Hair follicle dermal papilla cell (primary cell): ENCODE results near the gene CTBP1. TPM values are rescaled to one million over a fixed set of nuclear protein-coding genes. Genes with fewer than 3 reads are reported as not detected.

Source experiments
- total RNA-seq: library from RNA; depleted of rRNA; stranded (reverse); fragments of >200 nt; gene quantifications from 2 replicates; pipeline ENCODE4 v1.2.3, GENCODE V29; 2012

CTBP1 gene
- total RNA-seq, result 316 and 395 TPM in 2 replicates

DNA sequence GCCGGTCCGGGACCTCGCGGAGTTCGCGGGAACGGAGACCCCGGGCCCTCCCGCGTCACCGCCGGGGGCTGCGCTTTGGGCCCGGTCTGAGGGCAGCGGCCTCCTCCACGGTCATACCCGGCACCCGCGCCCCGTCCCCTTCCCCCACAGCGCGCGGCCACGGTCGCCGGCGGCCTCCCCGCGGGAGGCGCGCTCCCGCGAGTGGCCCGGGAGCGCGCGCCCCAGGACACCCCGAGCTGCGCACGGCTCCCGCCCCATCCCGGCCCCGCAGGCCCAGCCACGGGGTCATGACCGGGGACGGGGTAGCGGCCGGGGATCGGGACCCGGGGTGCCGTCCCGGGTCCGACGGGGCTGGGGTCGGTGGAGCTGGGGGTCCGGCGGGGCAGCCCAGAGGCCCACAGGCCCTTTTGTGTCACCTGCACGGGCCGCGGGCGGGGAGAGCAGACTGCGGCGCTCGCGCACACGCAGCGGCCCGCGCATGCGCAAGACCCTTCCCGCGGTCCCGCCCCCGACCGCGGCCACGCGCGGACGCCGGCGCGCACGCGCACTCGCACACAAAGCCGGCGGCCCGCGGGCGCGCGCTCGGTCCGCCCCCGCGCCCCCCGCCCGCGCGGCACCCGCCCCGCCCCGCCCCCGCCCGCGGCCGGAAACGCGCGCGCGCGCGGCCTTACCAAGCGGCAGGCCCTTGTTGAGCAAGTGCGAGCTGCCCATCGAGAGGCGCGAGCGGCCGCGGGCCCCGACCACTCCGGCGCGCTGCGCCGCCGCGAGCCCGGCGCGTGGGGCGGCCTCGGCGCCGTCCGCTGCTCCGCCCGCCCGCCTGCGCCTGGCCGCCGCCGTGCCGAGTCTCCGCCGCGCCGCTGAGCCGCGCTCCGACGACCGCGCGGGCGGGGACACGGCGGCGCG lies at the start of gene CTBP1:
TSS of gene CTBP1 (minus strand) at position 886 of the 903 bp plus-strand sequence. CDS start 7,799 bp downstream, outside the sequence.

DNA sequence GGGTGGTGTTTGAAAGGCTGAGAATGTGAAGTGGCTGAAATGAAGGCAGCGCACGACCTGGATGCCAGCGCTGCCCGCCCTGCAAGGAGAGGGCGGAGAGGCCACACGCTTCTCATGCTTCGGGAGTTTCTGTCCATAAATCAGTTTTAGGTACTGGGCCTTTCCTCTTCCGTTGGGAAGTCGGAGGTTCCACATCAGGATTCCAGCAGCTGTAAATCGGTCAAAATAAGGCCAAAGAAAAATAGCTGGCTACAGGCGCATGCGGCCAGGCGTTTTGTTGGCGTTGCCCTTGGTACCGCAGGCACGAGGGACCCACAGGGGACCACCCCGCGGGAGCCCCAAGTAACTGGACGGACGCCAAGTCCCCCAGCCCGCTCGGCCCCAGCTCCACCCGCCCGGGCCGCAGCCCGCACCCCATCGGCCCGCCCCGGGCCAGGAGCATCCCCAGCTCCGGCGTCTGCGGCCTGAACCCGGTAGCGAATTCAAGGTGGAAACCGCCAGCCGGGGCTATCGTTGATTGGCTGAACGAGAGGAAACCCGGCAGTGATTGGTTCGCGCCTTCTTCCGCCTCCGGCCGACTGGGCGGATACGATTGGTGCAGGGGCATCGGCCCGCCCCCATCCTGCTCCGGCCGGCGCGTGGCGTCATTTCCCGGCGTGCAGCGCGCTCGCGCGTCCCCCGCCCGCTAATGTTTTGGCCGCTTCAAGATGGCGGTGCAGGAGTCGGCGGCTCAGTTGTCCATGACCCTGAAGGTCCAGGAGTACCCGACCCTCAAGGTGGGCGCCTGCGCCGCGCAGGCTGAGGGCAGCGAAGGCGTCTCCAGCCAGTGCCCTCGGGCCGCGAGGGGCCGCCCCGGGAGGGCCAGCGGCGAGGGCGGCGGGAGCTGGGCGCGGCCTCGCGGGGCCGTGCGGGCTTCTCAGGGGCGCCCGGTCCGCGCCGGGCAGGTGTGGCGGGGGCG lies 40.6 kb upstream of the CTBP1 start, which contains the start of gene MAEA:
TSS of gene MAEA (plus strand) at position 685 of the 958 bp plus-strand sequence. CDS start at position 708, 23 bp downstream.

DNA sequence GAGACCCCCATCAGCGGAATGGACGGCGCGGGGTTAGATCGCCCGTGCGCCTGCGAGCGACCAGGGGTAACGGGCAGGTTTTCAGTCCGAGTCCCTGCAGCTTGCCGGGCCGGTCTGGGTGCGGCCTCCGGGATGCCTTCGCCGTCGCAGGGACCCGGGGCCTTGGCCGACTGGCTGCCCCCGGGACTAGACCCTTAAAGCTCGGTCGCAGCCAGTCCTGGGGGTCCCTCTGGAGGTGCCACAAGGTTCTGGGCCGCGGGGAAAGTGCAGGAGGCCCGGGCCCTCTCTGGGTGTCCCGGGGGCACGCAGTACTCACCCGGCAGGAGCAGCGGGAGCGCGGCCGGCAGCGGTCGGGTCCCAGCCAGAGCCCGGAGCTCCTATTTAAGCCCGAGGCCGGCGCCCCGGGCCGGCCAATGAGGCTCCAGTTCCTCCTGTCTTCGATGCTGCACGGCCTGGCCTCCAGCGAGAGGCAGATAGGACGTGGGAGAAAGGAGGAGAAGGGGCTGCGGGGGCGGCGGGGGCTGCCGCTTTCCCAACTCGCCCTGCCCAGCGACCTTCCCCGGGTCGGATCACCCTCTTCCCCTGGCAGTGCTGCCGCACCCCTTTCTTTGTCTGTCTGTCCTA lies 76.6 kb downstream of the CTBP1 start, which contains the start of gene SPON2:
TSS of gene SPON2 (minus strand) at position 356 of the 624 bp plus-strand sequence.

Other genes starting within 250 kb of the CTBP1 start
- gene FGFRL1, start 237.5 kb downstream of the CTBP1 start, total RNA-seq, result 20.6 and 20.9 TPM in 2 replicates
- gene RNF212, start 135.6 kb downstream of the CTBP1 start, total RNA-seq, result 1.6 and 3.4 TPM in 2 replicates
- 226 and 238 TPM in 2 replicates for gene SPON2, start 76.5 kb downstream of the CTBP1 start, total RNA-seq
- gene MAEA, start 40.8 kb upstream of the CTBP1 start, total RNA-seq, result 66.8 and 68.5 TPM in 2 replicates
- 16.6 and 36.3 TPM in 2 replicates for gene UVSSA, start 98.1 kb upstream of the CTBP1 start, total RNA-seq
- gene NKX1-1, start 157.3 kb upstream of the CTBP1 start, total RNA-seq, result not detected in 2 replicates